ENCODE data around the gene APOC1.

DNA sequence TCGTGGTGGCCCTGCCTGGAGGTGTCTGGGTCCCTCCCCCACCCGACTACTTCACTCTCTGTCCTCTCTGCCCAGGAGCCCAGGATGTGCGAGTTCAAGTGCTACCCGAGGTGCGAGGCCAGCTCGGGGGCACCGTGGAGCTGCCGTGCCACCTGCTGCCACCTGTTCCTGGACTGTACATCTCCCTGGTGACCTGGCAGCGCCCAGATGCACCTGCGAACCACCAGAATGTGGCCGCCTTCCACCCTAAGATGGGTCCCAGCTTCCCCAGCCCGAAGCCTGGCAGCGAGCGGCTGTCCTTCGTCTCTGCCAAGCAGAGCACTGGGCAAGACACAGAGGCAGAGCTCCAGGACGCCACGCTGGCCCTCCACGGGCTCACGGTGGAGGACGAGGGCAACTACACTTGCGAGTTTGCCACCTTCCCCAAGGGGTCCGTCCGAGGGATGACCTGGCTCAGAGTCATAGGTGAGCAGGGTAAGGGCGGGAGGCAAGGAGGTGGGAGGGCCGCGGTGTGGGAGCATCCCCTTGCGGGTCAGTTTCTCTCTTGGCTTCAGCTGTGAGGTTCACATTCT lies 49.1 kb upstream of the APOC1 start:
- TF ChIP-seq, protein P1, sequence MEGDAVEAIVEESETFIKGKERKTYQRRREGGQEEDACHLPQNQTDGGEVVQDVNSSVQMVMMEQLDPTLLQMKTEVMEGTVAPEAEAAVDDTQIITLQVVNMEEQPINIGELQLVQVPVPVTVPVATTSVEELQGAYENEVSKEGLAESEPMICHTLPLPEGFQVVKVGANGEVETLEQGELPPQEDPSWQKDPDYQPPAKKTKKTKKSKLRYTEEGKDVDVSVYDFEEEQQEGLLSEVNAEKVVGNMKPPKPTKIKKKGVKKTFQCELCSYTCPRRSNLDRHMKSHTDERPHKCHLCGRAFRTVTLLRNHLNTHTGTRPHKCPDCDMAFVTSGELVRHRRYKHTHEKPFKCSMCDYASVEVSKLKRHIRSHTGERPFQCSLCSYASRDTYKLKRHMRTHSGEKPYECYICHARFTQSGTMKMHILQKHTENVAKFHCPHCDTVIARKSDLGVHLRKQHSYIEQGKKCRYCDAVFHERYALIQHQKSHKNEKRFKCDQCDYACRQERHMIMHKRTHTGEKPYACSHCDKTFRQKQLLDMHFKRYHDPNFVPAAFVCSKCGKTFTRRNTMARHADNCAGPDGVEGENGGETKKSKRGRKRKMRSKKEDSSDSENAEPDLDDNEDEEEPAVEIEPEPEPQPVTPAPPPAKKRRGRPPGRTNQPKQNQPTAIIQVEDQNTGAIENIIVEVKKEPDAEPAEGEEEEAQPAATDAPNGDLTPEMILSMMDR (IDR thresholded peaks at IDR 0.05): no peak
- no peak for TF ChIP-seq POLR2A (IDR thresholded peaks at IDR 0.05)

Measured in body of pancreas (tissue), 4 donors.